NCI-H526 treated with DMSO at 0.1 percent for 48 hours (cell line): ENCODE results near the gene CDKN2B-AS1.

Experiments used
- DNase-seq: peaks from one replicate; lab custom pipeline; 2025; lab: John Stamatoyannopoulos, UW

CDKN2B-AS1 gene

DNA sequence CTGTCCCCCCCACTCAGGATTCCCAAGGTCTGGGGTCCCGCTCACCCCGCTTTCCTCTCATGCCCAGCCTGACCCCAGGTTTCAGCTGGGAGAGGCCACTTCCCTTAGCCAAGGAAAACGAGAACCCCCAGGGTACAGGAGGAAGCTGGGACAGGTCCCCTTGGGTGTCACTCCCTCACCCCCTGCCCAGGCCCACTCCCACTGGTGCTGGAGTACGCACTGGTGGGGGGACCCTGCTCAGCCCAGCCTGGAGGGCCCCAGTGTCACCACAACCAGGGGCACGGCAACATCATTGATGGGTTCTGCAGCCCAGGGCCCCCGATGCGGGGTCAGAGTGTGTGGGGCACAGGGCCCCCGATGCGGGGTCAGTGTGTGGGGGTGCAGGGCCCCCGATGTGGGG is 159.5 kb downstream of the CDKN2B-AS1 start:
- DNase-seq, result no peak

DNA sequence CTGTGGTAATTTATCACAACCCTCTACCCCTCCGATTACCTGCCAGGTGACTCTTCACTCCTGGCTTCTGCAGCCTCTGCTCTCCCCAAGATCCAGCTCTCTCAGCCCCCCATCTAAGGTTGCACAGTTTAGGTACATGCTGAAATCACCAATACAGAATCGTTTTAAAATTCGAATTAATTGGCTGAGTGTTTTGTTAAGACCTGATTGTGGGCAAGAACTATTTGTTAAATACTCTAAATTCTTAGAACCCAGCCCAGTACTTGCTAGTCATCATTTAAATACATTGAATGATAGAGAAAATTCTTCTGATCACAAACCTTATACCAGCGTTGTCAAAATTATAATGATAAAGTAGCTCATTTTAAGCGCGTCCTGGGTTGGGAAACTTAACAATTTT is 162.0 kb downstream of the CDKN2B-AS1 start:
- DNase-seq, result no peak

DNA sequence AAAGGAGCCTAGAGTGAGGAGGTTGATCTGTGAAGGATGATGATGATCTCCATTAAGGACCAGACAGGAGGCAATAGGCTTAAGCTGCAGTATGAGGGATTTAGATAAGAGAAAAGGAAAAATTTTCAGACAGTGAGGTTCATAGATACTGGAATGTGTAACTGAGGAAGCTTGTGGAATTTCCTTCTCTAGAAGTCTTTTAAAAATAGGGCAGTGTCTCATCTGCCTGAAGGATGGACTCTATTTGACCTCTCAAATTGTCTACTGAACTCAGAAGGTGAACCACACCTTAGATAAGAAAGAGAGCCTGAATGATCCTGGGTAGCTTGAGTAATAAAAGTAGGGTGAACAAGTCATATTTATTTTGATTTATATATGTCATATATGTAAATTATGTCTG is 162.7 kb downstream of the CDKN2B-AS1 start:
- DNase-seq, result no peak

DNA sequence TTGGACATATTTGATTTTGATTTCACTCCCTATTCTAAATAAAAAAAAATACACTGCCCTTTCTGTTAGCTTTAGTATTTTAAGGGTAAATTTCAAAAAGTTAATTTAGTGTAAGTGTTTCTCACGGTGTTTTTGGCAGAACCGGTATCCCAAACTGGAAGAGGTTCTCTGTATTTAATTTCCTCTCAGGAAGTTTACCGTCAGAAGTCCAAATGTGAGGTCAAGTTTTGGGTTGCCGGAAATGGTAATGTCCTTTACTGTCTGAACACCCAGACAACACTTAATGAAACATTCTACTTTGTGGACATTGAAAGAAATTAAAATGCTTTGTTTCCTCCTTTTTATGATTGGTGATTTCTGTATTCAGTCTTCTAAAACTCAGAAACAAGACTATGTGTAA is 163.2 kb downstream of the CDKN2B-AS1 start:
- DNase-seq, result no peak

DNA sequence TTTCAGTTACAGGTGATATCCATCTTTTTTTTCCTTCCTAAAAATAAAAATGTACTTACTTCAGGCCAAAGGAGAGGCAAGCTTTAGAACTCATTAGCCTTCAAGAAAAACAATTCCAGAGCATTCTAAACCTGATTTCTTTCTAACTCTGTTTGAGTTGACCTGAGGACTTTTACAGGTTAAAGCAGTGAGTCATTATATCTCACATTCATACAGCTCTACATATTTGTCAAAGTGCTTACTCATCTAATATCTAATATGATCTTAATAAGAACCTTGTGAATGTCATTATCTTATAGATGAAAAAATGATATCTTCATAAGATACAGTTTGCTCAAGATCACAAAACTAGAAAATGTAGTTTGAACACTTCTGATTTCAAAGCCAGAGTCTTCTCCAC is 163.7 kb downstream of the CDKN2B-AS1 start:
- DNase-seq, result no peak

DNA sequence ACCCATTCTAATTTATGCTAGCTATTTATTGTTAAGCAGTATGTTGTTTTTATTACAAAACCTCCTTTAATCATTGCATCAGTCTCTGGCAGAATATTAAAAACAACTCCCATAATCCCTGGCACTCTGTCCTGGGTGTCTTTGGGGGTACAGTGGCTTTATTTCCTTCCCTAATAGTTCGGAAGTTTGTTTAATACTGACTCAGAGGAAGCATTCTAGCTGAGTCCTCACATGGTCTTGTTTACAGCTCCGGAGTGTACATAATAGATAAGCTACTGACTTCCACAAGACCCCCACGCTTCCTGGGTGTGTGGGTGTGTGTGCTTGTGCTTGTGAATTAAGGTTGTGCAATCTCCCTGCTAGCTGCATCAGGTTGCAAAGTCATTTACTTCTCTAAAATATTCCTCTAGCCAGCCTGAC is 164.3 kb downstream of the CDKN2B-AS1 start:
- DNase-seq, result no peak

DNA sequence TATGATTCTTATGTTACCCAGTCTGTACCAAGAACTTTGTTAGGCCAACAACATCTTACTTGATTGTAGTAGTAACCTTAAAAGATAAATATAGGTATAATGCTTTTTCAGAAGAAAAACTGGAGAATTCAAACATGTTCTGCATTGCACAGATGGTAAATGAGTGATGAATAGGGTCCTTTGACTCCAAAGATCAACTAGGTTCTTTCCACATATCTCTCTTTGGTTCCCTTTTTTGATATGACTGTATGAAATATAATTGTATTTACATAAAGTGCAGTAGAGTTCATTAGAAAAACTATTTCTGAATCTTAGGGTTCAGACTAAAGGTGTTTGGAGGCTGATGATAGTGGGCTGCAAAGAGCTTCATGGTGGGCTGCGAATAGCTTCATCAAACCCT is 165.0 kb downstream of the CDKN2B-AS1 start:
- no peak for DNase-seq

DNA sequence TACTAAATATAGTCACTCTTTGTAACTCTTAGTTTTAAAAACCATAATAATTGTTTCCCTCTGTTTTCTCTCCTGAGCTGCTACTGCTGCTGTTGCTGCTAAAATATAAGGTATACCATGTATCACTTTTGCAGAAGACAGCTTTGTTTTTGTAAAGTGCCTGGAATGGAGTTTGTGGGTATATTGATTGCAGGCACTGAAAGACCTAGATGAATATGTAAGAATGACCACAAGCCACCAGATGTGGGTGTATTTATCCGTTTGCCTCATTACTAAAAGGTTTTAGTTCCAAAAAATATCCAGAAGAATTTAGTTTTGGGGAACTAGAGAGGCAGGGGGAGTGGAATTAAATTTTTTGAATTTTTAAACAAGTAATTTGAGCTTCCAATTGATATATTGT is 165.6 kb downstream of the CDKN2B-AS1 start:
- DNase-seq, result no peak

DNA sequence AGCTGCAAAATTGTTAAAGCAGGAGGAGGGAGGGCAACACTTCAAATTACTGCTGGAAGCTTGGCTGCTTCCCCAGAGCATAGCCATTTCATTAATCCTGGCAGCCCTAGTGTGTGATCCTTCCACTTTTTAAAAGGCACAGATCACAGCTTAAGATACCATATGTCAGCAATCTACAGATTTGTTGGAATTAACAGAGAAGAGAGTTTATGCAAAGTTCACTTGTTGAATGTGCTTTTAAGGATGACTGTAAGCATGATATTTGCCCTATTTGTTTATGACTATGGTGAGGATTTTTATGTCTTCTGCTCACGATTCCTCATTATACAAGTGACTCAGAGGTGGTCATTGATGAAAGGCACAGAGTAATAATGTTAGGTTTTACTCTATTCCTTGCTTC is 170.6 kb downstream of the CDKN2B-AS1 start:
- no peak for DNase-seq

DNA sequence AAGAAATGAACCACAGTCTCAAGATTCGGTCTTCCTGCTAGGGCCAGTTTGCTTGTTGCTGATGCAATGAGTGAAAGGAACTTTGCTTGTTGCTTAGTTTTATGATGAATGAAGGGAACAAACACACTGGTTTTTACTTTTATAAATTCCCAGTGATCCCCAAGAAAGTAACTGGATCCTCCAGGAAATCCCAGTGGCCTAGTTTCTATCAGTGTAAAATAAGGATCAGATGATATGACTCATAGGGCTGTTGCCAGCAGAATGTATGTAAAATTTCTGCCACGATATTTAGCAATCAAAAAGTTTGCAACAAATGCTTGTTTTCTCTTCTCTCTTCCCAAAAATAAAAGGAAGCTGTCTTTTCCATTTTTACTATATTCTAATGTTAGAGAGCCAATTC is 174.7 kb downstream of the CDKN2B-AS1 start:
- DNase-seq, result no peak

DNA sequence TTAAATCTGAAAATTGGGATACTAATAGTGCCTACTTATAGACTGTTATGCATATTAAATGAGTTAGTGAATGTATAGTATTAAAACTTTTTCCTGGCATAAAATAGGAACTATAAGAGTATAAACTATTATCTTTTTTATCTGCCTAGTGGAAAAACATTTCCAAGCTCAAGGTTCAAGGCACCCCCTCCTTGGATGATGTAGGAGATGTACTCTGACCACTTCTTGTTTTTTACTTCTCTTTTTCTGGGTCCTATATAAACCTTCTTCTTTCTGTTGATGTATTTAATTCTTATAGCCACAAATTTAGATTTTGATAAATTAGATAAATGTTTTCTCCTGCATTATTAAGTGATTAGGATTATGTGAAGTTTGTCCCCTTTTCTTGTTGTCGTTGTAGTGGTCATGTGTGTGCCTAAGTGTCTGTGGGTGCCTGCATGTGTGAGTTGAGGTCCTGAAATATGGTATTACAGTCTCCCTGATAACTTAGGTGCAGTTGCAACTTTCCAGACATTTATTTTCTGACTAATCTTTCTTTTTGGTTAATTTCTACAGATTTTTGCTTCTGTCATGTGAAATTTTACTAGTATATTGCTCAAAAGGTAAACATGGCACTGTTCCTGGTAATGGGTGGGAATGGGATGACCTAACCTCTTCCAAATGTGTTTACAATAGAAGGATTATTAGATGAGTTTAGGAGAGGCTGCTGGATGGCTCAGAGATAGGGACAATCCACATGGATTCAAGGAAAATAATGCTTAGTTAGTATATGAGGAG is 175.3 kb downstream of the CDKN2B-AS1 start:
- no peak for DNase-seq
